NCI-H510A treated with DMSO at 0.1 percent for 48 hours (cell line): ENCODE measurements around the gene DRC7.
"Not testable (repeated sequence)": the region's sequence is repeated elsewhere in the genome, so short reads cannot be mapped to it uniquely, and the experiment has no call there.

Experiments
- DNase-seq: peaks from one replicate; lab custom pipeline; 2025; lab: John Stamatoyannopoulos, UW

Gene DRC7

GRCh38 chr16:57761957-57762356 lies 67.4 kb downstream of the DRC7 start:
- DNase-seq, result no peak

- DNase-seq, result no peak
Measured at GRCh38 chr16:57762365-57763040, 67.9 kb downstream of the DRC7 start.

- DNase-seq, result no peak
Measured at GRCh38 chr16:57763285-57764005, 68.8 kb downstream of the DRC7 start.

- DNase-seq, result no peak
Measured at GRCh38 chr16:57764006-57764340, 69.4 kb downstream of the DRC7 start.

- no peak for DNase-seq
Measured at GRCh38 chr16:57764341-57765159, 69.9 kb downstream of the DRC7 start.

- DNase-seq, result no peak
Measured at GRCh38 chr16:57765160-57765728, 70.6 kb downstream of the DRC7 start.

- no peak for DNase-seq
Measured at GRCh38 chr16:57766714-57767348, 72.2 kb downstream of the DRC7 start.

- DNase-seq, result no peak
Measured at GRCh38 chr16:57769541-57770145, 75.0 kb downstream of the DRC7 start.

- DNase-seq, result peak; percentile 81
Measured at GRCh38 chr16:57770361-57770760, 75.8 kb downstream of the DRC7 start.

- no peak for DNase-seq
Measured at GRCh38 chr16:57771141-57771785, 76.7 kb downstream of the DRC7 start.

GRCh38 chr16:57773019-57773418 lies 78.4 kb downstream of the DRC7 start:
- peak; percentile 23 for DNase-seq

GRCh38 chr16:57773655-57774295 lies 79.2 kb downstream of the DRC7 start:
- no peak for DNase-seq

GRCh38 chr16:57774705-57775285 lies 80.2 kb downstream of the DRC7 start:
- DNase-seq, result no peak

- DNase-seq, result peak; percentile 87
Measured at GRCh38 chr16:57775661-57776469, 81.3 kb downstream of the DRC7 start.

GRCh38 chr16:57778658-57779057 lies 84.1 kb downstream of the DRC7 start:
- DNase-seq, result no peak

- not testable (repeated sequence) for DNase-seq
Measured at GRCh38 chr16:57779836-57780235, 85.2 kb downstream of the DRC7 start.

GRCh38 chr16:57781349-57781740 lies 86.7 kb downstream of the DRC7 start:
- DNase-seq, result no peak
